ENCODE results near the gene PSMC2.

The PSMC2 gene

GRCh38 chr7:103388469-103389140 is 41.2 kb downstream of the PSMC2 start:
- TF ChIP-seq CTCF (IDR thresholded peaks at IDR 0.05): no peak
- Histone ChIP-seq H3K4me3 (ENCODE audit: low read depth in 1 of 2, low read length in 1 of 2) (no peak overlapping the region), H3K36me3 (no peaks in the 10 kb centered on the region), H3K9me3 (no peaks in the 10 kb centered on the region), H3K4me1 (ENCODE audit: control insufficient read depth in 1 of 2, insufficient read depth in 1 of 2, low read depth in 1 of 2, low read length in 1 of 2) (no peaks in the 10 kb centered on the region), H3K27ac (no peak overlapping the region), H3K27me3 (peaks cover 5% of the 10 kb centered on the region)

GRCh38 chr7:103389263-103389662 is 41.8 kb downstream of the PSMC2 start:
- H3K4me1 ChIP-seq (ENCODE audit: control insufficient read depth in 1 of 2, insufficient read depth in 1 of 2, low read depth in 1 of 2, low read length in 1 of 2): no peaks in the 10 kb centered on the region
- no peaks in the 10 kb centered on the region for H3K36me3 ChIP-seq
- no peak overlapping the region for H3K4me3 ChIP-seq (ENCODE audit: low read depth in 1 of 2, low read length in 1 of 2)
- peaks cover 5% of the 10 kb centered on the region for H3K27me3 ChIP-seq
- H3K9me3 ChIP-seq: no peaks in the 10 kb centered on the region
- H3K27ac ChIP-seq: no peak overlapping the region
- TF ChIP-seq CTCF (IDR thresholded peaks at IDR 0.05): no peak

GRCh38 chr7:103391150-103391549 is 43.7 kb downstream of the PSMC2 start:
- H3K36me3 ChIP-seq: no peaks in the 10 kb centered on the region

GRCh38 chr7:103391976-103392375 is 44.5 kb downstream of the PSMC2 start:
- Histone ChIP-seq H3K4me1 (ENCODE audit: control insufficient read depth in 1 of 2, insufficient read depth in 1 of 2, low read depth in 1 of 2, low read length in 1 of 2) (no peaks in the 10 kb centered on the region), H3K27ac (no peak overlapping the region), H3K9me3 (no peaks in the 10 kb centered on the region), H3K4me3 (ENCODE audit: low read depth in 1 of 2, low read length in 1 of 2) (no peak overlapping the region), H3K36me3 (no peaks in the 10 kb centered on the region), H3K27me3 (peaks cover 5% of the 10 kb centered on the region)
- TF ChIP-seq CTCF (IDR thresholded peaks at IDR 0.05): no peak

More at GRCh38 chr7:103391150-103391549, 43.7 kb downstream of the PSMC2 start:
- Histone ChIP-seq H3K4me3 (ENCODE audit: low read depth in 1 of 2, low read length in 1 of 2) (no peak overlapping the region), H3K27me3 (peaks cover 5% of the 10 kb centered on the region), H3K4me1 (ENCODE audit: control insufficient read depth in 1 of 2, insufficient read depth in 1 of 2, low read depth in 1 of 2, low read length in 1 of 2) (no peaks in the 10 kb centered on the region), H3K27ac (no peak overlapping the region), H3K9me3 (no peaks in the 10 kb centered on the region)
- no peak for TF ChIP-seq CTCF (IDR thresholded peaks at IDR 0.05)

- Histone ChIP-seq H3K36me3 (no peaks in the 10 kb centered on the region), H3K27me3 (no peaks in the 10 kb centered on the region), H3K27ac (no peak overlapping the region), H3K4me1 (ENCODE audit: control insufficient read depth in 1 of 2, insufficient read depth in 1 of 2, low read depth in 1 of 2, low read length in 1 of 2) (no peaks in the 10 kb centered on the region), H3K4me3 (ENCODE audit: low read depth in 1 of 2, low read length in 1 of 2) (no peak overlapping the region), H3K9me3 (no peaks in the 10 kb centered on the region)
- TF ChIP-seq CTCF (IDR thresholded peaks at IDR 0.05): no peak
These were observed 47.1 kb downstream of the PSMC2 start for GRCh38 chr7:103394566-103394965.
